Astrocyte of the hippocampus (primary cell): ENCODE results near the gene ECM1.

ENCODE experiments used
- DNase-seq: peaks from one replicate; pipeline ENCODE4 v3.0.0; 2011; ENCODE audit warnings: low read depth, low spot score

Gene ECM1

DNA sequence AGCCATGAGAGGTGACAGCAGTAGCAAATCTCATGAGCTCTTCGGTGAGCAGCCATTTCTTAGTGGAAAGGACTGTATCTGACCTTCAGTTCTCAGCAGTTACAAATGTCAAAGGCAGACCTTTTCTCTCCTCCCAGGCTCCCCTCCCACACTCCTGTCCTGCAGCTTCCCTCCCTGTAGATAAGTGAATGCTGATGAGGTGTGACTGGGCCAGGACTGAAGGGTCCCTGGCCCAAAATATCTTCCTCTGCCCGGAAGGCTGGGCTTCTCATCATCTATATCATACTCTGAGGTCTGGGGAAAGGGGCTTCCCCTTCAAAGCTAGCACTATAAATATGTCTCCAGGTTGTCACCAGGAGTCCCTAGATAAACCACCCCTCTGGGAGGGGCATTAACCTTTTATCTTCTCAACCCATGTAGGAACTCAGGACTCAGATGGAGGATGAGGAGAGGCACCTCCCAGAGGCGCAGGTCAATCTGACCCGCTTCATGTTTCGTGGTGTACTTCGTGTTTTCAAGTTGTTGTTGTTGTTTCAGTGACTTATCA is 37.6 kb downstream of the ECM1 start:
- DNase-seq, result no peak

DNA sequence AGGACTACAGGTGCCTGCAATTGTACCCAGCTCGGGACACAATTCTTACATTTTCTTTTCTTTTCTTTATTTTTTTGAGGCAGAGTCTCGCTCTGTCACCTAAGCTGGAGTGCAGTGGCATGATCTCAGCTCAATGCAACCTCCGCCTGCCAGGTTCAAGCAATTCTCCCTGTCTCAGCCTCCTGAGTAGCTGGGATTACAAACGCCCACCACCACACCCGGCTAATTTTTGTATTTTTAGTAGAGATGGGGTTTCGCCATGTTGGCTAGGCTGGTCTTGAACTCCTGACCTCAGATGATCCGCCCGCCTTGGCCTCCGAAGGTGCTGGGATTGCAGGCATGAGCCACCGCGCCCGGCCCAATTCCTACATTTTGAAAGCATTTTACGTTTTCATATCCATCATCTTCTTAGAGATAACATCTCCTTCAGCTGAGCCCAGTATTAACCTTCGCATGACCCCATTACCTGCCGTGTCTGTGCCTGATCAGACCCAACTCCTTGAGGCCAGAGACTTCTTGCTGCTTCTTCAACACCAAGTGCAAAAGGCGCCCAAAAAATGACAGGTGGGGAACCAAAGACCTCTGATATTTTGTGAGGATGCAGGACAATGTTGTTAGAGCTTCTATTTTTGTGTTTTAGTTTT is 38.5 kb downstream of the ECM1 start:
- DNase-seq, result no peak

DNA sequence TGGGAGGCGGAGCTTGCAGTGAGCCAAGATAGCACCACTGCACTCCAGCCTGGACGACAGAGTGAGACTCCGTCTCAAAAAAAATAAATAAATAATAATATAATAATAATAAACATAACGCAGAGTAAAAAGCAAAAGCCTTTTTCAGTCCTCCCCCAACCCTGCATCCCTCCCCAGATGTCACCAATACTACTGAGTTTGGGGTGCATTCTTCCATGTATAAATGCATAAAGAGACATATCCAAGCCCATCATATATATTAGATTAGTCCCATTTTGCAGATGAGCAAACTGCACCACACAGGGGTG is 40.4 kb downstream of the ECM1 start:
- DNase-seq, result no peak

DNA sequence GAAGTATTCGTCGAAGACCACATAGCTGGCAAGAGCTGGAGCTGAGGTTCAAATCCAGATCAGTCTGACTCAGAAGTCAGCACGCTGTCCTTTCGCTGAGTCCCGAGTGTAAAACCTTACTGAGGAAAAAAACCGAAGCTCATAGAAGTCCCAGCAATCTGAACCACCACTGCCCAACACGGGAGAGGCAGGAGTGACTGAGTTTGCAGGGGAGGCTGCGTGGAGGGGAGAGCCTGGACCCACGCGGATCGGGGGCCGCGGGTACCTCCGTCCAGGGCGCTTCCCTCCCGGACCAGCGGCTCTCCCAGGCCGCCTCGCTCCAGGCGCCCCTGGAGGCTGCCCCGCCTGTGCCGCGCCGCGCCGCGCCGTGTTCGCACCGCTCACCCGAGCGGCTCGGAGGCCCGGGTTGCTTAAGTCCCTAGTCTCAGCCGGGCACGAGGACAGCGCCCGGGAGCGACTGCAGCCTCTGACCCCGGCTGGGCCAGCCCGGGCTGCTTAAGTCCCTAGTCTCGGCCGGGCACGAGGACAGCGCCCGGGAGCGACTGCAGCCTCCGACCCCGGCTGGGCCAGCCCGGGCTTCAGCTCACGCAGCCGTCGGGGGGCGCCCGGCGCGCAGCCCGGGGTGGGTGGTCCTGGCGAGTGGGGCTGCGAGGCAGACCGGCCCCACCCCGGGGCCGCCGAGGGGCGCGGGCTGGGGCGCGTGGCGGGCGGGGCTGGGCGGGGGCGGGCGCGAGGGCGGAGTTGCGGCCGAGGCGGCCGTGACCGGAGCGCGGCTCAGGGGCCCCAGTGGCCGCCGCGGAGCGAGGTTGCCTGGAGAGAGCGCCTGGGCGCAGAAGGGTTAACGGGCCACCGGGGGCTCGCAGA is 41.0 kb downstream of the ECM1 start, which contains the start of gene ADAMTSL4:
Gene ADAMTSL4, plus strand, starts transcription at position 777 of the 864 bp plus-strand sequence. CDS start 2,881 bp downstream, outside the sequence.
- peak; percentile 86 for DNase-seq

DNA sequence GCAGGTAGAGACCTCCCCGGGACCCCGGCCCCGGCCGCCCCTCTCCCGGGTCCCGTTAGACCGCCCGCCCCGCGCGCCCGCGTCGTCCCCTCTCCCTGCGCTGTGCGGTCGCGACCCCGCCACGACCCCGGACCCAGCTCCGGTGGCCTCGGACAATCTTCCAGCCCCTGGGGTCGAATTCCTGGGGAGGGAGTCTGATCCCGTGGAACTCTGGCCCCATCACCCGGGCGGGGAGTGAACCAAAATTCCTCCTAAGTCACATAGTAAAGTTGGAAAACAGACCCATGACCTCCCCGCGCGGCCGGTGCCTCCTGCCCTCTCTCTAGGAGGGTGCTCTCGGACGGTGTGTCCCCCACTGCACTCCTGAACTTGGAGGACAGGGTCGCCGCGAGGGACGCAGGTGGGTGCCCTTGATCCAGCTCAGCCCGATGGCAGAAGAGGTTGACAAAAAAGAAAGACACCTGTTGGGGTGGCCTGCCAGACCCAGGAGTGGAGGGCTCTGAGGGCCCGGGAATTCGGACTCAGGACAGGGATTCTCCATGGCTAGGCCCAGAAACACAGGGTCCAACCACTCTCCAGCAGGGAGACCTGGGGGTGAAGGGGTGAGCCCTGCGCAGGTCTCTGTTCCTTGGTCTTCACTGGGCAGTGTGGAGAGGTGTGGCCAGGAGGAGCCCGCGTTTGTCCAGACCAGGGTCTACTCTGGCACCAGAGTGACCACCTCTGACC is 41.8 kb downstream of the ECM1 start:
- DNase-seq, result peak; percentile 42

DNA sequence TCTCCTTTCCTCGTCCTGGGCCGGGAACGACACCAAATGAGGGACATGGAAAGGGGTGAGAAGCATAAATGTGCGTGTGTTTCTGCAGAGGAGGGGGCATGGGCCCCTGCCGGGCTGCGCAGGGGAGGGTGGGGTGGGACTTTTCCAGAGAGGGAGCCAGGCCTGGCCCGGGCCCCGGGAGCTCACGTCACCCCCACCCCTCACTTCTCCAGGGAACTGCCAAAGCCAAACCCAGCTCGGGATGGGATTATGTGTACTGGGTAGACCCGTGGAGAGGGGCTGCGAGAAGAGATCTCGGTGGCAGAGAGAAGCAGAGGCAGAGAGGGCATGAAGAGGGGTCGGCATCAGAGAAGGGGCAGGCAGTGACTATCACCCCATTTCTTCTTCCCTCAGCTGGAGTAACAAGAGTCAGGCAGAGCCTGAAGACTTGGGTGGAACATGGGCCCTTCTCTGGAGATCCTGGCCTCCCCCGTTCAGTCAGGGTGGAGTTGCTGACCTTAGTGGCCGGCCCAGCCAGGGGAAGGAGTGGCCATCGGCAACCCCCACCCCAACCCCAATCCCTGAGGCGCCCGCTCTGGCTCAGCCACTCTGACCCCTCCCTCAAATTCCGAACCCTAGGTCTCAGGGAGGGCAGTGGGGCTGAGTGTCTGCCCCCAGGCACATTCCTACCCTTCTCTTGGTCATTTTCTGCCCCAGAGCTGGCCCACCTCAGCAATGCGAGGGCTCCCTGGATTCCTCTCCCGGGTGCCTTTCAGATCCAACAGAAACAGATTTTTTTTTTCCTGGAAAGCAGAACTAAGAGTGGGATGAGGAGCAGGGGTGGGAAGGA is 42.5 kb downstream of the ECM1 start:
- DNase-seq, result peak; percentile 16

DNA sequence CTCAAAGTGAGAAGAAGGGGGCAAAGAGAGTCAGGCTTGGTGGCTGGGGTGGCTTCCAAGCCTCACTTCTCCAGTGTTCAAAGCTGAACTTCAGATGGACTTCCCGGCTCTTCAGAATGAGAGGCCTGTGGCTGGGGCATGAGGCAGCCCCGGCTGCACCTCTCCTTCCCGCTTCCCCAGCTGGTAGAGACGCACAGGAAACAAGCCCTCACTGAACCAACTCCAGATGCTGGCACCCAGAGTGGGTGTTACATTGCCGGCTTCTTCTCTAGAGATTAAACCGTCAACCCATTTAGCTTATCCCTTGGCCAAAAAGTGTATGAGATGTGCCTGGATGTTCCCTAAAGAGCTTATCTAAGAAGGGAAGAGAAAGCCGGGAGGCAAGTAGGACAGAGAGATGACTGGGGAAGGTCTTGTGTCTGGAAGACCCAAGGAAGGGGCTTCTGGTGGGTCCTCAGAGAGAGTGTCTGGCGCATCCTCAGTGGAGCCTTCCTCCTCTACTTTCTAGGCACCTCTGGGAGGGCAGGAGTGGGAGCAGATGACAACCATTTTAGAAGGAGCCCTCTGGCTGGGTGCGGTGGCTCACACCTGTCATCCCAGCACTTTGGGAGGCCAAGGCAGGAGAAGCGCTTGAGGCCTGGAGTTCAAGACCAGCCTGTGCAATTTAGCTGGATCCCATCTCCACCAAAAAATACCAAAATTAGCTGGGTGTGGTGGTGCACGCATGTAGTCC is 43.3 kb downstream of the ECM1 start:
- DNase-seq, result peak; percentile 7

DNA sequence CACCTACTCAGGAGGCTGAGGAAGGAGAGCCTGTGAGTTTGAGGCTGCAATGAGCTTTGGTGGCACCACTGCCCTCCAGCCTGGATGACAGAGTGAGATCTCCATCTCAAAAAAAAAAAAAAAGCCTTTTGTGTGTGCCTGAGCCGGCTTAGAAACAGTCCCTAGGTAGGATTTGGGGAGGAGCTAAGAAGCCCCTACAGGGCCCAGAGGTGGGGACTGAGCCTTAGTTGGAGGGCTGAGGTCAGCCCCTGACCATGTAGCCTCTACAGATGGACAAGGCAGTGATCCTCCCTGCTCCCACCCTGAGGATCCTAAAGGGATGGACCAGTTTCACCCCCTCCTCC is 43.8 kb downstream of the ECM1 start:
- no peak for DNase-seq

DNA sequence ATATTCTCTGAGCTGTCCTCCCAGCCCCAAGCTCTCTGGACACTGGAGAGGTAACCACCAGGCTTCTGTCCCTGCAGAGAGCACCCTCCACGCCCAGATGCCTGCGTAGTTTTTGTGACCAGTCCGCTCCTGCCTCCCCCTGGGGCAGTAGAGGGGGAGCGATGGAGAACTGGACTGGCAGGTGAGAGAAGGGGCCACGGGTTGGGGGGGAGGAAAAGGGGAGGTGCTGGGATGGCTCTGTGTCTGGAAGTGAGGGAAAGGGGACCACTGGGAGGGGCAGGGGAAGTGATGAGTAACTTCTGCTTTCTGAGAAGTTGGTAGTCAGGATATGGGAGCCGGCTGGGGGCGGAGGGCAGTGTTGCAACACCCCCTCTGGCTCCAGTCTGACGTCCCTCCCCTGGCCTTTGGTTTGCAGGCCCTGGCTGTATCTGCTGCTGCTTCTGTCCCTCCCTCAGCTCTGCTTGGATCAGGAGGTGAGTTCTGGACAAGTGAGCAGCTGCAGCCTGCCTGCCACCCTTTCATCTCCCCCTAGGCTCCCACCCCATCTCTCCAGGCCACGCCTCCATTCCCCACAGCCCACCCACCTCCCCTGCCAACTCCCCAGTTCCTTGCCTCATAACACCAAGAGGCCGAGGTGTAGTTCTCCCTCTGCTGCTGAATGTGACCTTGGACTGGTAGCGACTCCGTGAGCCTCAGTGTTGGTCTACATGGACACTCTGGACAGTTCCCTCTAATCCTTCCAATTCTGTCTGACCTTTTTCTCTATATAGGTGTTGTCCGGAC is 44.4 kb downstream of the ECM1 start:
- peak; percentile 70 for DNase-seq

DNA sequence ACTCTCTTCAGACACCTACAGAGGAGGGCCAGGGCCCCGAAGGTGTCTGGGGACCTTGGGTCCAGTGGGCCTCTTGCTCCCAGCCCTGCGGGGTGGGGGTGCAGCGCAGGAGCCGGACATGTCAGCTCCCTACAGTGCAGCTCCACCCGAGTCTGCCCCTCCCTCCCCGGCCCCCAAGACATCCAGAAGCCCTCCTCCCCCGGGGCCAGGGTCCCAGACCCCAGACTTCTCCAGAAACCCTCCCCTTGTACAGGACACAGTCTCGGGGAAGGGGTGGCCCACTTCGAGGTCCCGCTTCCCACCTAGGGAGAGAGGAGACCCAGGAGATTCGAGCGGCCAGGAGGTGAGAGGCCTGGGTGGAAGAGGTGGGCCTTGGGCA is 45.0 kb downstream of the ECM1 start:
- DNase-seq, result no peak

DNA sequence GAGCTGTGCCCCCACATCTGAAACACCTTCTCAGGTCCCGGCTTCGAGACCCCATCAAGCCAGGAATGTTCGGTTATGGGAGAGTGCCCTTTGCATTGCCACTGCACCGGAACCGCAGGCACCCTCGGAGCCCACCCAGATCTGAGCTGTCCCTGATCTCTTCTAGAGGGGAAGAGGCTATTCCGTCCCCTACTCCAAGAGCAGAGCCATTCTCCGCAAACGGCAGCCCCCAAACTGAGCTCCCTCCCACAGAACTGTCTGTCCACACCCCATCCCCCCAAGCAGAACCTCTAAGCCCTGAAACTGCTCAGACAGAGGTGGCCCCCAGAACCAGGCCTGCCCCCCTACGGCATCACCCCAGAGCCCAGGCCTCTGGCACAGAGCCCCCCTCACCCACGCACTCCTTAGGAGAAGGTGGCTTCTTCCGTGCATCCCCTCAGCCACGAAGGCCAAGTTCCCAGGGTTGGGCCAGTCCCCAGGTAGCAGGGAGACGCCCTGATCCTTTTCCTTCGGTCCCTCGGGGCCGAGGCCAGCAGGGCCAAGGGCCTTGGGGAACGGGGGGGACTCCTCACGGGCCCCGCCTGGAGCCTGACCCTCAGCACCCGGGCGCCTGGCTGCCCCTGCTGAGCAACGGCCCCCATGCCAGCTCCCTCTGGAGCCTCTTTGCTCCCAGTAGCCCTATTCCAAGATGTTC is 45.6 kb downstream of the ECM1 start:
- peak; percentile 2 for DNase-seq

DNA sequence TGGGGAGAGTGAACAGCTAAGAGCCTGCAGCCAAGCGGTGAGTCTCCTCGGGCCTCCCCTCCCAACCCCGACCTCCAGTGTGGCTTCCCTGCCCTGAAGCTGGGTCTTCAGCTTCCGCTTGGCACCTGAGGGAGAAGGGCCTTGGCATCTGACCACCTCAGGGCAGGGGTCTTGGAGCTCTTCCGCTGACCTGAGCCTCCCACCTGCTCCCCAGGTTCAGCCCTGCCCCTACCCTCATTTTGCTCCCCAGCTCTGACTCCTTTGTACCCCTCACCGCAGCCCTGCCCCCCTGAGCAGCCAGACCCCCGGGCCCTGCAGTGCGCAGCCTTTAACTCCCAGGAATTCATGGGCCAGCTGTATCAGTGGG is 46.2 kb downstream of the ECM1 start:
- peak; percentile 4 for DNase-seq

DNA sequence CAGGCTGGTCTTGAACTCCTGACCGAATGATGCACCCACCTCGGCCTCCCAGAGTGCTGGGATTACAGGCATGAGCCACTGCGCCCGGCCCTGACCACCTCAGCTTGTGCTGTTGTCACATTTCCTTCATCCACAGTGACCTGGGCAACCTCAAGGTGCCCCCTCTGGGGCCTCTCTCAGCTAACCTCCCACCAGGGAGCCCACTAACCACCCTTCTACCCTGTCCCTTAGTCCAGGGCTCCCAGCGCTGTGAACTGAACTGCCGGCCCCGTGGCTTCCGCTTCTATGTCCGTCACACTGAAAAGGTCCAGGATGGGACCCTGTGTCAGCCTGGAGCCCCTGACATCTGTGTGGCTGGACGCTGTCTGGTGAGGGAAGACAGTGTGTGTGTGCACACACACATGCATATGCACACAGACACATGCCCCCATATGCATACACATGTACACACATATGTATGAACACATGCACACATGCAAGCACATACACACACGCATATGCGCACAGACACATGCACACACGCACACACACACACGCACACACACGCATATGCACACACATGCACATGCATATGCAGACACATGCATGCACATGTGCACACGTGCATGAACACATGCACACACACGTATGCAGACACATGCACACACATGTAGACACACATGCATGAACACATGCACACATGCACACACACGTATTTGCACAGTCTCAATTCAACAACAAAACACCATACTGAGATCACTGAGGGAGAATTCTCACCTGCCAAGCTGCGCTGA is 47.5 kb downstream of the ECM1 start:
- DNase-seq, result peak; percentile 3

DNA sequence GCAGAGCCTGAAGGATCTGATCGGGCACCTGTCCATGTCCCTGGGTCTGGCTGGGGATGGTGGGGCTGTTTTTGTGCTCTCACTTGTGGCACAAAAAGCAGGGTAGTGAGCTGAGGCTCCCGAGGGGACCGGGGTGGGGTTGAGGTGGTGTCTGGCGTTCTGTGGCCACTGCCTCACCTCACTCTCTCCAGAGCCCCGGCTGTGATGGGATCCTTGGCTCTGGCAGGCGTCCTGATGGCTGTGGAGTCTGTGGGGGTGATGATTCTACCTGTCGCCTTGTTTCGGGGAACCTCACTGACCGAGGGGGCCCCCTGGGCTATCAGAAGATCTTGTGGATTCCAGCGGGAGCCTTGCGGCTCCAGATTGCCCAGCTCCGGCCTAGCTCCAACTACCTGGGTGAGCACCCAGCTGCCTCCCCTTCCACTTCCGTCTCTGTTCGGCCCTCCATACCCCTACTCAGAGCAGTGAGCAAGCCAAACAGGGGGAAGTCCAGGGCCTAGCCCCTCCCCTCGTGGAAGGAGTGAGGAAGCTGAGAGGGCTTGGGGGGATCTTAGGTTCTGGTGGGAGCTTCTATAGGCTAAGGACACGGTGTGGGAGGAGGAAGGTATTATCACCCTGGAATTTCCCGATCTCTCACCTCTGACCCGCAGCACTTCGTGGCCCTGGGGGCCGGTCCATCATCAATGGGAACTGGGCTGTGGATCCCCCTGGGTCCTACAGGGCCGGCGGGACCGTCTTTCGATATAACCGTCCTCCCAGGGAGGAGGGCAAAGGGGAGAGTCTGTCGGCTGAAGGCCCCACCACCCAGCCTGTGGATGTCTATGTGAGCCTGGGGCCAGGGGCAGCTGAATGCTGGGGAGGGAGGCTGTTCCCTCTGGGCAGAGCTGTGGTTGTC is 48.3 kb downstream of the ECM1 start:
- DNase-seq, result peak; percentile 2

DNA sequence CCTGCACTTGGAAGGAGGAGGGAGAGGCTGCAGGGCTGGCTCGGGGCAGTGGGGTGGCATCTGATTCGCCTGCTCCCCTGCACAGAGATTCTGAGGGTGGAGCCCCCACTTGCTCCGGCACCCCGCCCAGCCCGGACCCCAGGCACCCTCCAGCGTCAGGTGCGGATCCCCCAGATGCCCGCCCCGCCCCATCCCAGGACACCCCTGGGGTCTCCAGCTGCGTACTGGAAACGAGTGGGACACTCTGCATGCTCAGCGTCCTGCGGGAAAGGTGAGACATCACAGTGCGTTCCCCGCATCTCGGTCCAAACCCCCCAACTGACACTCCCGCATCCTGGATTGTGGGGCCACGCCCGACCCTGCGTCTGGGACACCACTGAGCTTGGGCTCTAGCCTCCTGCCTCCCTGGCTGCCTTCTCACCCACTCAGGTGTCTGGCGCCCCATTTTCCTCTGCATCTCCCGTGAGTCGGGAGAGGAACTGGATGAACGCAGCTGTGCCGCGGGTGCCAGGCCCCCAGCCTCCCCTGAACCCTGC is 49.2 kb downstream of the ECM1 start:
- DNase-seq, result peak; percentile 1

DNA sequence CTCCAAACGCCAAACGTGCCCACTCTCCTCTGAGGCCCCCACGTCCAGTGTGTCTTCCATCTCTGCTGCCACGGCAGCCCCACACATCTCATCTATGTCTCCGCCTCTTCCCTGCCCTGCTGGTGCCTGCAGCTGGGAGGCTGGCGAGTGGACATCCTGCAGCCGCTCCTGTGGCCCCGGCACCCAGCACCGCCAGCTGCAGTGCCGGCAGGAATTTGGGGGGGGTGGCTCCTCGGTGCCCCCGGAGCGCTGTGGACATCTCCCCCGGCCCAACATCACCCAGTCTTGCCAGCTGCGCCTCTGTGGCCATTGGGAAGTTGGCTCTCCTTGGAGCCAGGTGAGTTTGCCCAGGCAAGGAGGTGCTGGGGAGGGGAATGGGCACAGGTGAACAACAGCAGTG is 49.9 kb downstream of the ECM1 start:
- peak; percentile 7 for DNase-seq

DNA sequence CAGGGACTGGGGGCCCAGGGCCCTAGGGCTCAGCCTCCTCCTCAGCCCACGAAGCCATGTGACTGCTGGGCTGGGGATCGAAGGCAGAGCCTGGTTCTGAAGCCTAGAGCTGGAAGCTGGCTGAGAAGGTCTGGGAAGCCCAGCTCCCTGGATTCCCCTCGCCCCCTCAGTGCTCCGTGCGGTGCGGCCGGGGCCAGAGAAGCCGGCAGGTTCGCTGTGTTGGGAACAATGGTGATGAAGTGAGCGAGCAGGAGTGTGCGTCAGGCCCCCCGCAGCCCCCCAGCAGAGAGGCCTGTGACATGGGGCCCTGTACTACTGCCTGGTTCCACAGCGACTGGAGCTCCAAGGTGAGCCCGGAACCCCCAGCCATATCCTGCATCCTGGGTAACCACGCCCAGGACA is 50.4 kb downstream of the ECM1 start:
- DNase-seq, result peak; percentile 10
